PC-3 (cell line): ENCODE data around the gene SELL.

Source experiments
- EZH2 ChIP-seq: fragments of 300-600 bp; sonication (generic); IDR thresholded peaks from one replicate; pipeline ENCODE4 v1.6.1; 2017; ENCODE audit warnings: antibody characterized with exemption, mild to moderate bottlenecking, low read length; ENCODE audit not compliant: unreplicated experiment
- EZH2phosphoT487 ChIP-seq: fragments of 300-600 bp; sonication (generic); IDR thresholded peaks from 2 replicates; pipeline ENCODE4 v1.6.1; 2018; ENCODE audit warnings: mild to moderate bottlenecking, antibody characterized with exemption, low read length, borderline replicate concordance
- TF ChIP-seq, protein P1 (sequence below): fragments of 300-600 bp; sonication (generic); conservative IDR thresholded peaks from 2 replicates; pipeline ENCODE4 v1.5.1; 2017; ENCODE audit warnings: antibody characterized with exemption, low read depth, mild to moderate bottlenecking, low read length

DNA sequence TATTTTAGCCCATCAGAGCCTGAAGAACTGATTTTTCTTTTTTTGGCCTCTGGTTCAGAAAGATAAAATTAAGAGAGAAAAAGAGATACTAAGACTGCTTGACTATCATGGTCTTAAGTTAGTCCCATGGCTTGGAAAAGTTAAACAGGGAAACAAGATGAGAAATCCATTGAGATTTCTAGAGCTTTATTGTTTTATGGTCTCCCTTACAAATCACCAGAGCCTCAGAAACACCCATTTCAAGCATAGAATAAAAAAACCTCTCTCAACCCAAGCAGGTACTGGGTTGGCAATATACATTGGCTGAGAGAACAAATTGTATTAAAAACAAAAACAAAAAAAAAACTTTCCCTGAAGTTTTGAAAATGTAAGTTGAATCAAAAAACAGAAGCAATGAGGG lies 18.6 kb upstream of the SELL start:
- TF ChIP-seq, protein P1, sequence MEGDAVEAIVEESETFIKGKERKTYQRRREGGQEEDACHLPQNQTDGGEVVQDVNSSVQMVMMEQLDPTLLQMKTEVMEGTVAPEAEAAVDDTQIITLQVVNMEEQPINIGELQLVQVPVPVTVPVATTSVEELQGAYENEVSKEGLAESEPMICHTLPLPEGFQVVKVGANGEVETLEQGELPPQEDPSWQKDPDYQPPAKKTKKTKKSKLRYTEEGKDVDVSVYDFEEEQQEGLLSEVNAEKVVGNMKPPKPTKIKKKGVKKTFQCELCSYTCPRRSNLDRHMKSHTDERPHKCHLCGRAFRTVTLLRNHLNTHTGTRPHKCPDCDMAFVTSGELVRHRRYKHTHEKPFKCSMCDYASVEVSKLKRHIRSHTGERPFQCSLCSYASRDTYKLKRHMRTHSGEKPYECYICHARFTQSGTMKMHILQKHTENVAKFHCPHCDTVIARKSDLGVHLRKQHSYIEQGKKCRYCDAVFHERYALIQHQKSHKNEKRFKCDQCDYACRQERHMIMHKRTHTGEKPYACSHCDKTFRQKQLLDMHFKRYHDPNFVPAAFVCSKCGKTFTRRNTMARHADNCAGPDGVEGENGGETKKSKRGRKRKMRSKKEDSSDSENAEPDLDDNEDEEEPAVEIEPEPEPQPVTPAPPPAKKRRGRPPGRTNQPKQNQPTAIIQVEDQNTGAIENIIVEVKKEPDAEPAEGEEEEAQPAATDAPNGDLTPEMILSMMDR: no peak
- no peak for TF ChIP-seq EZH2
- TF ChIP-seq EZH2phosphoT487: no peak
